ENCODE measurements around the gene FRMD4A.

DNA sequence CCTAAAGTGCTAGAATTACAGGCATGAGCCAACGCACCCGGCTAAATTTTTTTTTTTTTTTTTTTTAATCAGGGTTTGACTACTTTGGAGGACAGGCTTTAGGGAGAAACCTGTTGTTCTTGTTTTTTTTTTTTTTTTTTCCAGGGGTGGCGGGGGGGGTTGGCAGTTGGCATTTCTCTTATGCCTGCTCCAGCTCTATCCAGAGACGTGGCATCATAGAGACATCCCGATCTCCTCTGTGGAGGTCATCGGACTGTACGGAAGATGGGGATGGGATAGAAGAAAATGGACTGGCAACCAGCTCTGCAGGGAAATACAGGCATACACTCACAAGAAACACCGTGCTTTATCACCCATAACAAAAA is 613.2 kb downstream of the FRMD4A start:
- TF ChIP-seq, protein P1, sequence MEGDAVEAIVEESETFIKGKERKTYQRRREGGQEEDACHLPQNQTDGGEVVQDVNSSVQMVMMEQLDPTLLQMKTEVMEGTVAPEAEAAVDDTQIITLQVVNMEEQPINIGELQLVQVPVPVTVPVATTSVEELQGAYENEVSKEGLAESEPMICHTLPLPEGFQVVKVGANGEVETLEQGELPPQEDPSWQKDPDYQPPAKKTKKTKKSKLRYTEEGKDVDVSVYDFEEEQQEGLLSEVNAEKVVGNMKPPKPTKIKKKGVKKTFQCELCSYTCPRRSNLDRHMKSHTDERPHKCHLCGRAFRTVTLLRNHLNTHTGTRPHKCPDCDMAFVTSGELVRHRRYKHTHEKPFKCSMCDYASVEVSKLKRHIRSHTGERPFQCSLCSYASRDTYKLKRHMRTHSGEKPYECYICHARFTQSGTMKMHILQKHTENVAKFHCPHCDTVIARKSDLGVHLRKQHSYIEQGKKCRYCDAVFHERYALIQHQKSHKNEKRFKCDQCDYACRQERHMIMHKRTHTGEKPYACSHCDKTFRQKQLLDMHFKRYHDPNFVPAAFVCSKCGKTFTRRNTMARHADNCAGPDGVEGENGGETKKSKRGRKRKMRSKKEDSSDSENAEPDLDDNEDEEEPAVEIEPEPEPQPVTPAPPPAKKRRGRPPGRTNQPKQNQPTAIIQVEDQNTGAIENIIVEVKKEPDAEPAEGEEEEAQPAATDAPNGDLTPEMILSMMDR (IDR thresholded peaks at IDR 0.05) = no peak
- TF ChIP-seq POLR2A (IDR thresholded peaks at IDR 0.05) = no peak
